Gastroesophageal sphincter (tissue), 4 donors: ENCODE data around the gene USP49. TPM values are rescaled to one million over a fixed set of nuclear protein-coding genes. Genes with fewer than 3 reads are reported as not detected.

ENCODE experiments used
- ATAC-seq: fragments of 150-250 bp; one replicate; pipeline ENCODE4 v1.9.1; 2016; ENCODE audit warnings: mild to moderate bottlenecking, moderate library complexity
- H3K27ac ChIP-seq, 4 donors: fragments of 200-600 bp; sonication (generic) in 3 of 4; 1 replicate in 3 of 4; 2 replicates in 1 of 4; pipeline ENCODE4 v1.5.1; 2016 to 2019
- H3K27me3 ChIP-seq: fragments of 200-600 bp; sonication (generic); one replicate; pipeline ENCODE4 v1.5.1; 2019
- H3K36me3 ChIP-seq, 2 donors: fragments of 200-600 bp; sonication (generic); one replicate each; pipeline ENCODE4 v1.5.1; 2019; ENCODE audit warnings: control low read depth in 1 of 2
- H3K4me1 ChIP-seq, 3 donors: fragments of 200-600 bp; sonication (generic); 1 replicate in 2 of 3; 2 replicates in 1 of 3; pipeline ENCODE4 v1.5.1; 2016 to 2019; ENCODE audit warnings: control low read depth in 2 of 3
- H3K4me3 ChIP-seq, 2 donors: fragments of 200-600 bp; sonication (generic); one replicate each; pipeline ENCODE4 v1.5.1; 2019; ENCODE audit warnings: mild to moderate bottlenecking in 1 of 2, moderate library complexity in 1 of 2
- H3K9me3 ChIP-seq, 3 donors: fragments of 200-600 bp; sonication (generic); one replicate each; pipeline ENCODE4 v1.5.1; 2017 to 2019; ENCODE audit warnings: control low read depth in 2 of 3
- EP300 ChIP-seq: sonication (generic); formaldehyde crosslinking; IDR thresholded peaks from one replicate; pipeline ENCODE4 v1.6.1; 2017; ENCODE audit warnings: antibody characterized with exemption, mild to moderate bottlenecking
- POLR2A ChIP-seq, 2 donors: fragments of 450-650 bp; IDR thresholded peaks; one replicate each; pipeline ENCODE4 v1.6.1; 2017; ENCODE audit warnings: antibody characterized with exemption in 2 of 2, mild to moderate bottlenecking in 2 of 2, moderate library complexity in 1 of 2
- POLR2AphosphoS5 ChIP-seq: sonication (generic); formaldehyde crosslinking; IDR thresholded peaks from one replicate; pipeline ENCODE4 v1.6.1; 2017; ENCODE audit warnings: antibody characterized with exemption
- WGBS, 2 donors: methylation state at CpG; one replicate each; pipeline ENCODE4 v1.1.5; 2018; ENCODE audit warnings: low coverage in 1 of 2; 5-methylcytosine and 5-hydroxymethylcytosine counted together
- total RNA-seq, 4 donors: library from RNA; depleted of rRNA; stranded (reverse); fragments of >200 nt; gene quantifications; one replicate each; pipeline ENCODE4 v1.1.0, GENCODE V29; 2016
- TF ChIP-seq, protein P1 (sequence below), 4 experiments: fragments of 200-600 bp in 2 of 4; fragments of 450-650 bp in 2 of 4; sonication (generic) in 1 of 4; IDR thresholded peaks; one replicate each; pipeline ENCODE4 v1.5.1; 2017 to 2019; ENCODE audit warnings: antibody characterized with exemption in 4 of 4, mild to moderate bottlenecking in 2 of 4, moderate library complexity in 2 of 4

Gene USP49
- total RNA-seq, 4 donors from 2014 or later = 0.69 to 5.4 (median 2.0) TPM

DNA sequence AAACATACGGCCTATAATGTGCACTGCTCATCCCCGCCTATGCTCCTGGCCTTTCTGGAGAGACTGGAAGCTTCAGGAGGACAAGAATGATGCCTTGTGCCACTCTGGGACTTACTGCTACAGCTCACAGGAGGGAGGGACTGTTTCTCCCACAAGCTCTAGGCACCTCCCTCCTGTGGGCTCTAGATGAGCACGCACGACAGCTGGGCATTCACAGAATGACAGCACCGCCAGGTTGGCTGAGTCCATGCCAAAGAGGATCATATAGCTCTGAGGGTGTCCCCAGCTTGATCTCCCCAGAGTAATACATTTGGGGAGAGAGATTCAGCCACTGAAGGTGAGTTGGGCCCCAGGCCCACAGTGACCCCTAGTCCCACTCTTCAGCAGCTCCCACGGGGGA lies 137.9 kb downstream of the USP49 start:
- WGBS, 2 donors = 100% methylated on average over 1 of the region's 6 CpGs; no CpG with 5 or more reads in 1 of the 2 donors
- TF ChIP-seq, protein P1, sequence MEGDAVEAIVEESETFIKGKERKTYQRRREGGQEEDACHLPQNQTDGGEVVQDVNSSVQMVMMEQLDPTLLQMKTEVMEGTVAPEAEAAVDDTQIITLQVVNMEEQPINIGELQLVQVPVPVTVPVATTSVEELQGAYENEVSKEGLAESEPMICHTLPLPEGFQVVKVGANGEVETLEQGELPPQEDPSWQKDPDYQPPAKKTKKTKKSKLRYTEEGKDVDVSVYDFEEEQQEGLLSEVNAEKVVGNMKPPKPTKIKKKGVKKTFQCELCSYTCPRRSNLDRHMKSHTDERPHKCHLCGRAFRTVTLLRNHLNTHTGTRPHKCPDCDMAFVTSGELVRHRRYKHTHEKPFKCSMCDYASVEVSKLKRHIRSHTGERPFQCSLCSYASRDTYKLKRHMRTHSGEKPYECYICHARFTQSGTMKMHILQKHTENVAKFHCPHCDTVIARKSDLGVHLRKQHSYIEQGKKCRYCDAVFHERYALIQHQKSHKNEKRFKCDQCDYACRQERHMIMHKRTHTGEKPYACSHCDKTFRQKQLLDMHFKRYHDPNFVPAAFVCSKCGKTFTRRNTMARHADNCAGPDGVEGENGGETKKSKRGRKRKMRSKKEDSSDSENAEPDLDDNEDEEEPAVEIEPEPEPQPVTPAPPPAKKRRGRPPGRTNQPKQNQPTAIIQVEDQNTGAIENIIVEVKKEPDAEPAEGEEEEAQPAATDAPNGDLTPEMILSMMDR (IDR thresholded peaks at IDR 0.05) = no peak
- no peak for TF ChIP-seq POLR2A (IDR thresholded peaks at IDR 0.05)
- no peak for TF ChIP-seq EP300
- no peak for TF ChIP-seq POLR2AphosphoS5

DNA sequence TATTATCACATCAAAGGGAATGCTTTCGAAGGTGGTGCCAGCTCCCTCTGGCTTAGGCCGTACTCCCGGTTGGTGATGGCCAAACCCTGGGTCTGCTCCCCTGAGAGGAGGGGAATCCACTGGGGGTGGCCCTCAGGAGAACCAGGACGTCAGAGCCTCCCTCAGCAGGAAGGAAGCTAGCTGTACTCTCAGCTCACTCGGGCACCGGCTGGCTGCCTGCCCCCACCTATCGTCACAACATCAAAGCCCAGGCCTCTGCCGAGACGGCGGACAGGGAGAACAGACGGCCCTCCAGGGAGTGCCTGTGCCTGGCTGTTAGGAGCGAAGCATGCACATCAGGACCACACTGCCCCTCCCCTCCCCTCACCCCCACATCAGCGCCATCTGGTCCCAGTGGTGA lies 138.8 kb downstream of the USP49 start:
- no peaks in the 10 kb centered on the region for H3K36me3 ChIP-seq
- no peaks in the 10 kb centered on the region for H3K27me3 ChIP-seq
- WGBS, 2 donors = 80% methylated on average over 4 of the region's 13 CpGs; no CpG with 5 or more reads in 1 of the 2 donors
- TF ChIP-seq POLR2AphosphoS5 (no peak), EP300 (no peak), POLR2A (IDR thresholded peaks at IDR 0.05) (no peak)
- TF ChIP-seq, protein P1 (IDR thresholded peaks at IDR 0.05) = no peak
- no peaks in the 10 kb centered on the region for H3K4me1 ChIP-seq
- ATAC-seq = no peak
- no peak overlapping the region for H3K4me3 ChIP-seq
- no peaks in the 10 kb centered on the region for H3K9me3 ChIP-seq
- H3K27ac ChIP-seq = no peak overlapping the region

More for the DNA sequence above, 137.9 kb downstream of the USP49 start:
- Histone ChIP-seq H3K9me3 (no peaks in the 10 kb centered on the region), H3K27ac (no peak overlapping the region), H3K4me1 (no peaks in the 10 kb centered on the region), H3K36me3 (no peaks in the 10 kb centered on the region), H3K27me3 (no peaks in the 10 kb centered on the region), H3K4me3 (no peak overlapping the region)
- no peak for ATAC-seq

DNA sequence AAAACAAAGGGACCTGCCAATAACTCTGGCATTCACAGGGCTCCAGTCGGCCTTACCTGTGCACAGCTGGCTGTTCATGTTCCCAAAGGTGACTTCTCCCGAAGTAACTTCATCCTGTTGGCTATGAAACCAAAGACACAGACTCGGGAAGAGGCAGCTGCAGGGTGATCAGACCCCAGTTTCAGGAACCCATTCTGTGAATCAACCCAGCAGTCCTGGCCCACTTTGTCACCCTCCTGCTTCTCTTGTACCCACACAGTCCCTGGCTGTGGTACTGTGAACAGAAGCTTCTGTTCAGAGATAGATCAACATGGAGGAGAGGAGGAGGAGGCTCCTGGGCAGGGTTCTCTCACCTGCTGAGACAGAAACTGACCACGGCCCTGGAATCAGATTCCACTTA lies 139.3 kb downstream of the USP49 start:
- TF ChIP-seq, protein P1 (IDR thresholded peaks at IDR 0.05) = no peak
- TF ChIP-seq POLR2A (IDR thresholded peaks at IDR 0.05) = no peak
- TF ChIP-seq POLR2AphosphoS5 = no peak
- H3K27me3 ChIP-seq = no peaks in the 10 kb centered on the region
- no peaks in the 10 kb centered on the region for H3K9me3 ChIP-seq
- WGBS, 2 donors = 83% methylated on average over 1 of the region's 4 CpGs; no CpG with 5 or more reads in 1 of the 2 donors
- ATAC-seq = no peak
- H3K4me3 ChIP-seq = no peak overlapping the region
- H3K27ac ChIP-seq = no peak overlapping the region
- no peaks in the 10 kb centered on the region for H3K36me3 ChIP-seq
- no peaks in the 10 kb centered on the region for H3K4me1 ChIP-seq

DNA sequence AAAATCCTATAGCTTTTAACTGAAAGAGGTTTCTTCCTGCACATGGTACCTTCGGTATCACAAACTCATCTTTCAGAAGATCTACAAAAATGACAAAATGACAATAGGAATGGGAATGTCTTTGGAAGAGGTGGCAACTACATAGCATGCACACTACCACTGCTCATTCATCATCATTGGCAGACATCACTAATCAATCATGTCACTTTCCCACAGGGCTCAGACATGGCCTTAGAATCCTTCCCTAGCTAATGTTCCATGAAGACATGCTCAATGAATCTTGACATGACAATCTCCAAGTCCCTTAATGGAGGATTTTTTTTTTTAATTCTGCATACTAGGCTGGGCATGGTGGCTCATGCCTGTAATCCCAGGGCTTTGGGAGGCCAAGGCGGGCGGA lies 144.8 kb downstream of the USP49 start:
- Histone ChIP-seq H3K9me3 (no peaks in the 10 kb centered on the region), H3K27ac (no peak overlapping the region), H3K36me3 (no peaks in the 10 kb centered on the region), H3K4me1 (no peaks in the 10 kb centered on the region), H3K4me3 (no peak overlapping the region), H3K27me3 (no peaks in the 10 kb centered on the region)
- ATAC-seq = no peak
- 92 to 100% methylated on average over 1 of the region's 3 CpGs for WGBS, 2 donors
- TF ChIP-seq POLR2A (IDR thresholded peaks at IDR 0.05) = no peak
- TF ChIP-seq EP300 = no peak
- TF ChIP-seq POLR2AphosphoS5 = no peak
- TF ChIP-seq, protein P1 (IDR thresholded peaks at IDR 0.05) = no peak

DNA sequence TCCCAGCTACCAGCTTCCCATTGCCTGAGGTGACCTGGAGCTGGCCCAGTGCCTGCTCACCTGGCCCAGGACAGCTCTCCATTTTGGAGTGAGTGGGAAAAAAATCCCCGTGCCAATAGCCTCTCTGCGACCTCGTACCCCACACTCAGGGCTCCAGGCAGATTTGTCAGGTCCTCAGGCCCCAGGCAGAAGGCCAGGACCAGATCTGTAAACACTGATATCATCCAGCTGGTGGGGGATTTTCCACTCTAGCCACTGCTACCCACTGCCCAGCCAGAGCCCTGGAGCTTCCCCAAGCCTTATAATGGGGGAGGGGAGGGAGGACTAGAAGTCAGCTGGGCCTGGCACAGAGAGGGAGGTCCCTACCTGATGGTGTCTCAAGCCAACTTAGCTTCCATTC lies 146.6 kb downstream of the USP49 start:
- no peaks in the 10 kb centered on the region for H3K36me3 ChIP-seq
- H3K27ac ChIP-seq = no peak overlapping the region
- no peak overlapping the region for H3K4me3 ChIP-seq
- H3K4me1 ChIP-seq = no peaks in the 10 kb centered on the region
- no peaks in the 10 kb centered on the region for H3K27me3 ChIP-seq
- no CpG with 5 or more reads among the region's 3 CpGs for WGBS, 2 donors
- TF ChIP-seq POLR2AphosphoS5 (no peak), EP300 (no peak), POLR2A (IDR thresholded peaks at IDR 0.05) (no peak)
- TF ChIP-seq, protein P1 (IDR thresholded peaks at IDR 0.05) = no peak
- no peak for ATAC-seq
- H3K9me3 ChIP-seq = no peaks in the 10 kb centered on the region
